ENCODE results near the gene PFDN1.
"Not testable (repeated sequence)": the region's sequence is repeated elsewhere in the genome, so short reads cannot be mapped to it uniquely, and the experiment has no call there.

Gene PFDN1

GRCh38 chr5:140302786-140303639, at the start of gene PFDN1:
PFDN1 (minus strand) TSS chr5:140303101; CDS start chr5:140303073, 28 bp downstream.
- peak; percentile 98 for DNase-seq

- DNase-seq, result peak; percentile 91
Observed at GRCh38 chr5:140351609-140352334, 48.9 kb upstream of the PFDN1 start.

- DNase-seq, result no peak
Observed at GRCh38 chr5:140349244-140349643, 46.3 kb upstream of the PFDN1 start.

GRCh38 chr5:140348104-140348503, 45.2 kb upstream of the PFDN1 start:
- DNase-seq, result no peak

- no peak for DNase-seq
Observed at GRCh38 chr5:140347360-140347759, 44.5 kb upstream of the PFDN1 start.

- peak; percentile 77 for DNase-seq
Observed at GRCh38 chr5:140346348-140347221, 43.7 kb upstream of the PFDN1 start, which contains the start of gene HBEGF. HBEGF (minus strand) TSS chr5:140346603; CDS start chr5:140346328, 275 bp downstream.

GRCh38 chr5:140345919-140346347, 43.0 kb upstream of the PFDN1 start:
- peak; percentile 48 for DNase-seq

GRCh38 chr5:140344683-140345423, 42.0 kb upstream of the PFDN1 start:
- DNase-seq, result no peak

GRCh38 chr5:140343849-140344248, 40.9 kb upstream of the PFDN1 start:
- DNase-seq, result not testable (repeated sequence)

- no peak for DNase-seq
Observed at GRCh38 chr5:140342896-140343295, 40.0 kb upstream of the PFDN1 start.

- DNase-seq, result peak; percentile 67
Observed at GRCh38 chr5:140342287-140342686, 39.4 kb upstream of the PFDN1 start.

- DNase-seq, result no peak
Observed at GRCh38 chr5:140341591-140341990, 38.7 kb upstream of the PFDN1 start.

- no peak for DNase-seq
Observed at GRCh38 chr5:140340605-140341121, 37.8 kb upstream of the PFDN1 start.

- no peak for DNase-seq
Observed at GRCh38 chr5:140339636-140340035, 36.7 kb upstream of the PFDN1 start.

- peak; percentile 42 for DNase-seq
Observed at GRCh38 chr5:140338908-140339307, 36.0 kb upstream of the PFDN1 start.

GRCh38 chr5:140338336-140338735, 35.4 kb upstream of the PFDN1 start:
- DNase-seq, result no peak

- no peak for DNase-seq
Observed at GRCh38 chr5:140337880-140338279, 35.0 kb upstream of the PFDN1 start.

- no peak for DNase-seq
Observed at GRCh38 chr5:140336388-140336787, 33.5 kb upstream of the PFDN1 start.

- no peak for DNase-seq
Observed at GRCh38 chr5:140331638-140332037, 28.7 kb upstream of the PFDN1 start.

- DNase-seq, result no peak
Observed at GRCh38 chr5:140329739-140330481, 27.0 kb upstream of the PFDN1 start.

Data from suppressor macrophage treated with lipopolysaccharide for 4 hours (primary cell).